GM23338 (cell line): ENCODE results near the gene GALNT15.

Experiments used
- CREB1 ChIP-seq: fragments of 250-450 bp; sonication (Bioruptor Pico); IDR thresholded peaks from 2 replicates; pipeline ENCODE4 v1.5.0; 2020; ENCODE audit warnings: low read depth, mild to moderate bottlenecking, moderate library complexity
- CTCF ChIP-seq, 2 experiments: fragments of 200-600 bp in 1 of 2; sonication (generic) in 1 of 2; conservative IDR thresholded peaks; 2 replicates each; pipeline versions ENCODE4 v1.5.1 to v1.6.1; 2016 to 2017; ENCODE audit warnings: antibody characterized with exemption in 2 of 2, low read depth in 2 of 2, mild to moderate bottlenecking in 2 of 2, moderate library complexity in 1 of 2
- ETS1 ChIP-seq: IDR thresholded peaks from 2 replicates; pipeline ENCODE4 v1.6.1; 2016; ENCODE audit warnings: antibody characterized with exemption
- EZH2 ChIP-seq: fragments of 200-600 bp; sonication (generic); IDR thresholded peaks from one replicate; pipeline ENCODE4 v1.8.0; 2017; ENCODE audit warnings: antibody characterized with exemption, mild to moderate bottlenecking, low read depth; ENCODE audit not compliant: unreplicated experiment
- EZH2phosphoT487 ChIP-seq: fragments of 200-600 bp; sonication (generic); IDR thresholded peaks from one replicate; pipeline ENCODE4 v1.8.1; 2018; ENCODE audit warnings: antibody characterized with exemption; ENCODE audit not compliant: unreplicated experiment
- JUNB ChIP-seq: IDR thresholded peaks from one replicate; pipeline ENCODE4 v1.6.1; 2016; ENCODE audit warnings: antibody characterized with exemption; ENCODE audit not compliant: unreplicated experiment
- POLR2AphosphoS5 ChIP-seq: IDR thresholded peaks from 2 replicates; pipeline ENCODE4 v1.6.1; 2016; ENCODE audit warnings: antibody characterized with exemption, low read depth
- REST ChIP-seq: IDR thresholded peaks from one replicate; pipeline ENCODE4 v1.6.1; 2018; ENCODE audit warnings: antibody characterized with exemption; ENCODE audit not compliant: unreplicated experiment
- STAT1 ChIP-seq: IDR thresholded peaks from one replicate; pipeline ENCODE4 v1.6.1; 2016; ENCODE audit warnings: antibody characterized with exemption; ENCODE audit not compliant: unreplicated experiment
- ZNF114 ChIP-seq: fragments of 250-450 bp; sonication (Bioruptor Pico); IDR thresholded peaks from 2 replicates; pipeline ENCODE4 v1.5.0; 2020; ENCODE audit warnings: mild to moderate bottlenecking, moderate library complexity
- ZNF462 ChIP-seq: fragments of 250-450 bp; sonication (Bioruptor Pico); IDR thresholded peaks from 2 replicates; pipeline ENCODE4 v1.5.0; 2020; ENCODE audit warnings: mild to moderate bottlenecking, moderate library complexity

- no peak for TF ChIP-seq STAT1
- TF ChIP-seq JUNB = no peak
- no peak for TF ChIP-seq CTCF (conservative IDR thresholded peaks at IDR 0.05; ENCODE audit: low read depth in 2 of 2)
- no peak for TF ChIP-seq REST
- no peak for TF ChIP-seq EZH2
- TF ChIP-seq ZNF114 (CRISPR knock-in tag) = no peak
- no peak for TF ChIP-seq POLR2AphosphoS5
- TF ChIP-seq EZH2phosphoT487 = no peak
- no peak for TF ChIP-seq CREB1 (CRISPR knock-in tag)
- TF ChIP-seq ZNF462 (CRISPR knock-in tag) = no peak
- no peak for TF ChIP-seq ETS1
Observed at GRCh38 chr3:16203671-16204629, 29.5 kb downstream of the GALNT15 start.
